Renal cortical epithelial cell (primary cell): ENCODE measurements around the gene VWDE. TPM values are rescaled to one million over a fixed set of nuclear protein-coding genes. Genes with fewer than 3 reads are reported as not detected.
A peak's percentile ranks its signal among the peaks of the same experiment; 100 is the strongest.
"Not testable (repeated sequence)": the region's sequence is repeated elsewhere in the genome, so short reads cannot be mapped to it uniquely, and the experiment has no call there.

Source experiments
- DNase-seq: peaks from one replicate; pipeline ENCODE4 v3.0.0-alpha.2; 2011; ENCODE audit warnings: low read depth
- total RNA-seq: library from RNA; depleted of rRNA; stranded (reverse); fragments of >200 nt; gene quantifications from 2 replicates; pipeline ENCODE4 v1.2.3, GENCODE V29; 2014

The VWDE gene
- total RNA-seq, 1 donor from 2014 or later = 3.0 TPM

DNA sequence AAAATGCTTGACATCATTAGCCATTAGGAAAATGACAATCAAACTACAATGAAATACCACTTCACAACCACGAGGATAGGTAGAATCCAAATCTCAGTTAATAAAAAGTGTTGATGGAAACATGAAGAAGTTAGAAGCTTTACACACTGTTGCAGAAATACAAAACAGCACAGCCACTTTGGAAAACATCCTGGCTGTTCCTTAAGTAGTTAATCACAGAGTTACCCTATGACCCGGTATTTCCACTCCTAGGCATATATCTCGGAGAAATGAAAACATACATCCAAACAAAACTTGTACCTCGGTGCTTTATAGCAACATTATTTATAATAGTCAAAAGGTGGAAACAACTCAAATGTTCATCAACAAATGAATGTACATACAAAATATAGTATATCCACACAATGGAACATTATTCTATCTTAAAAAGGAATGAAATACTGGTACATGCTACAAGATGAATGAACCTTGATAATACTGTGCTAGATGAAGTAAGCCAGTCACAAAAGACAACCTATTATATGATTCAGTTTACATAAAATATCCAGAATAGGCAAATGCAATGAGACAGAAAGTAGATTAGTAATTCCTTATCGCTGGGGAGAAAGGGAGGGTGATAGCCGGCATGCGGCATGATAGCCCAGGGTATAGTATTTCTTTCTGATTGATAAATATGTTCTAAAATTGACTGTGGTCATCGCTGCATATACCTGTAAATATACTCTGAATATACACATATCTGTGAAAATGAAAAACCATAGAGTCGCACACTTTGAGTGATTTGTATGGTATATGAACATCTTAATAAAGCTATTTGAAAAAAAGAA is 1.9 kb downstream of the VWDE start:
- DNase-seq = no peak

DNA sequence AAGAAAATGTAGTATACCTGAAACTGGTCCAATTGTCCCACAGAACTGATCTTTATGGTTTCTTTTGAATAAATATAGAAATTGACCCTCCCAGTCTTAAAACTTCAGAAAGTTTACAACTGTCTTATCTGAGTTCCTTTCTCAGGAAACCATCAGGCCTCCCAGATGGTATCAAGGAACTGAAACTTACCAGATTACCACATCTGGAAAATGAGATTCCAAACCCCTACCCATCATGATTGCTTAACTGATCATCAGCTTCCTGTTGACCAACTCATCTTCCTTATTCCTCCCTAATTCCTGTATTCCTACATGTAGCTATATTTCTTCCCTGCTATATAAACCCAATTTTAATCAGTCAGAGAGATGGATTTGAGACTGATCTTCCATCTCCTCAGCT is 5.5 kb downstream of the VWDE start:
- no peak for DNase-seq

DNA sequence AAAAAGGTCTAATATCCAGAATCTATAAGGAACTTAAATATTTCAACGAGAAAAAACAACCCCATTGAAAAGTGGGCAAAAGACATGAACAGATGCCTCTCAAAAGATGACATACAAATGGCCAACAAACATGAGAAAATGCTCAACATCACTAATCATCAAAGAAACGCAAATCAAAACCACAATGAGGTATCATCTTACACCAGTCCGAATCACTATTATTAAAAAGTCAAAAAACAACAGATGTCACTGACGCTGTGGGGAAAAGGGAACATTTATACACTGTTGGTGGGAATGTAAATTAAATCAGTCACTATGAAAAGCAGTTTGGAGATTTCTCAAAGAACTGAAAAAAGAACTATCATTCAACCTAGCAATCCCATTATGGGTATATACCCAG is 6.0 kb downstream of the VWDE start:
- no peak for DNase-seq

DNA sequence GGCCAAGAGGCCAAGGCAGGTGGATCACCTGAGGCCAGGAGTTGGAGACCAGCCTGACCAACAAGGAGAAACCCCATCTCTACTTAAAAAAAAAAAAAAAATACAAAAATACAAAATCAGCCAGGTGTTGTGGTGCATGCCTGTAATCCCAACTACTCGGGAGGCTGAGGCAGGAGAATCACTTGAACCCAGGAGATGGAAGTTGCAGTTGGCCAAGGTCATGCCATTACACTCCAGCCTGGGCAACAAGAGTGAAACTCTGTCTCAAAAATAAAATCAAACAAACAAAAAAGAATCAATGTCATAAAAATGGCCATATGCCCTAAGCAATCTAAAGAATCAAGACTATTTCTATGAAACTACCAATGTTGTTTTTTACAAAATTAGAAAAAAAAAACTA is 7.0 kb downstream of the VWDE start:
- DNase-seq = not testable (repeated sequence)

DNA sequence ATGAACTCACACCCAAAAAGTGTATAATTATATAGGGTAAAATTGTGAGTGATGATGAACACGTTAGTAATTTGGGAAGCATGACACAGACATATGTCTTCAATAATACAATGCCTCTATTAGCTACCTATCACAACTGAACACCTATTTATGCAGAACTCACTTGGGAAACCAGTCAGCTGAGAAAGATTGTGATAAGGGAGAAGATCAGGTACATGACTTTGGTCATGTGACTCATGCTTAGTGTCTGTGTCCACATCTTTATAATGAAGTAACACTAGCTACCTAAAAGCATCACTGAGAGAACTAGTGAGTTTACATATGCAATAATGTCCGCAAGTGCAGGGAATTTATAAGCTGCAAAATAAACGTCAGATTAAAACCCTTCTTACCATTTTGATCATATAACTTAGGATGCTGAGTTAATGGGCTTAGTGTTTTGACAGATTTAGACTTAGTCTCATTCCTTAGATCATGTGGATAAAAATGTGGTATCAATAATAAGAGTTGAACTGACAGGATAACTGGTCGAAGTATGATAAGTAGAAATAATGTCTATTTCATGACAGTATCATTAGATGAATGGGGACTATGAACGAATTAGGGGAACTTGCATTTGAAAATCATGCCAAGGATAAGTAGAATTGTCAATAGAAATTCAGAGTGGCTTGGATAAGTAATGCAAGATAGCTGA is 11.6 kb downstream of the VWDE start:
- no peak for DNase-seq

DNA sequence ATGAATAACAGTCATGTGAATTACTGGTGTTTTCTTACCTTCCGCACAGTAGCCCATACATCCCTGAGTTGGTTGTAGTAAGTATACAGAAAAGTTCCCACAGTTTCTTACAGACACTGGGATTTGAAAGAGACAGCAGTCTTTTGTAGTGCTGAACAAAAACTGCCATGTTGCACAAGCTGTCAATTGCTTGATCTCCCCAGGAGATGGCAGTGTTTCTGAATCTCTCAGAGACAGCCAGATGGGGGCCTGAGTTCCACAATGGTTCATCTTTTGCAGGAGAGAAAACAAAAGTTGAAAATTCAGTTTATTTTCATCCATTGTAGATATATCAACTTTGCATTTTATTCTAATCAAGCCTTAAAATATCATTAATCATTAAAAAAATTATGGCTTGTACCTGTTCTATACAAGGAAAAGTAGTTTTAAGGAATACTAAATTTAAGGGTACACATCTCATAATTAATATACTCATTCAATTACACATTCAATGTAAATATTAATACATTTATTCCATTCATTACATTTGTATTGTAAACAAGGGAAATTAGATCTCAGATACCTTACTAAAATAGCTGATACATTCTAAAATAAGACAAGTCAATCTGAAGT is 14.5 kb downstream of the VWDE start:
- DNase-seq = peak; percentile 70

DNA sequence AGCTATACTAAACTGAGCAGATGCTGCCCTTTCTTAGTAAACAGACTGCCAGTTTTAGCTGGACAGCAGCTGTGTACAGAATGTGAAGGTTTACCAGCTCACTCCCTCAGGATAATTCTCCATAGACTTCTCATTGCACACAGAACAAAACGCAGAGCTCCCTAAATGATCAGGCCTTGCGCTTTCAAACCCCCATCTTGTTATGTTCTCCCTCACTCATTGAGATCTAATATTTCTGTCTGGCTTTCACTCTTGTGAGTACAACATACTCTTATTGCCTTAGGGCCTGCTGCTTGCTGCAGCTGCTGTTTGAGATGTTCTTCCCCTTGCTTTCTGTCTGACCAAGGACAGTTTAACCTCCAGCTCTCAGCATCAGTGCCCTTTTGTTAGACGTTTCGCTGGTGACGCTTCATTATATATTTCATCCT is 17.3 kb downstream of the VWDE start:
- no peak for DNase-seq

DNA sequence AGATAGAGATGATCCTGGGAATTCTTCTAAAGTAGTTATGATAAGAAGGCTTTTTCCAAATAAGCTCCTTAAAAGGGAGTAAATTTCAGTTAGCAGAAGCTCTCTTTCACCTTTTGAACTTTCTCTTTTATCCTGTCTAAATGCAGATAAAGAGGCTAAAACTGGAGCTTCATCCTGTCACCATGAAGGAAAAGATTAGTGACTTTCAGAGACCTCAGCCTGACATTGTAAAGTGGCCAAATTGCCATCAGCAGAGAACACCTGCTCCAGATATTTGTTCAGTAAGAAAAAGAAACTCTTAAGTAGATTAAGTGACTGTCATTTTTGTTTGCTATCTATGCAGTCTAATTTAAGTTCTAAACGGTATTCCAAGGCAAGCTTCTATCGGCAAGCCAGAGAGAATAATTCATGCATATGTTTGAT is 18.3 kb downstream of the VWDE start:
- DNase-seq = no peak

DNA sequence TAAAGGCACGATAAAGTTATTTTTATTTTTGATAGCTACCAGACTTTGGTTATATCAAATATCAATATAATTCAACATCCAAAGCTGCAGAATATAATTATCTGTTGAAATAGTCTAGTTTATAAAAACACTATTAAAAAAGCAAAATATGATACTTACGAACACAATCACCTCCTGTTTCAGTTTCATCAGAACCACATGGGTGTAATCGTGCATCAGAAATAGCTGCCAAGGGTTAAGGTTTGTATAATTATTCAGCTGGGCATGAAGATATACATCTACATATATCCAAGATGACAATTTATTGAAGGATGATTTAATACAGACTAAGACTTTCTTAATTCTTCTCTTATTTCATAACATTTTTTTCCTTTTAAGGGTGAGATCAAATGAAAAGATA is 20.3 kb downstream of the VWDE start:
- no peak for DNase-seq

DNA sequence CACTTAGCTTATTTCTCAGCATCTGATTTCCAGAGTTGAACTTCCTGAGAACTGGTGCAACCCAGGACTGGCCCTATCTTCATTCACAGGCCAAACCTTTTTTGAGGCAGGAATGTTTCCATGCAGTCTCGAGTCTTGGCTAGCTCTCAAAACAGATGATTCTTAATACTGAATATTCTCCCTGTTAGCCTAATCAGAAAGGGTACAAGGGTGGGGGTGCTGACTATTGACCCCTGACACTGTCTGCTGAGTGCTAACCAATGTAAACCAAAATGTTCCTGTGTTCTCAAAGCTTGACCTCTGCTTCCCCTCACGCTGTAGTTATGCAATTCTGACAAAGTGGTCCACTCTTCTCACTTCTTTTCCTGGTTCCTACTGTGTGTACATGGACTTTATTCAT is 25.3 kb downstream of the VWDE start:
- no peak for DNase-seq

DNA sequence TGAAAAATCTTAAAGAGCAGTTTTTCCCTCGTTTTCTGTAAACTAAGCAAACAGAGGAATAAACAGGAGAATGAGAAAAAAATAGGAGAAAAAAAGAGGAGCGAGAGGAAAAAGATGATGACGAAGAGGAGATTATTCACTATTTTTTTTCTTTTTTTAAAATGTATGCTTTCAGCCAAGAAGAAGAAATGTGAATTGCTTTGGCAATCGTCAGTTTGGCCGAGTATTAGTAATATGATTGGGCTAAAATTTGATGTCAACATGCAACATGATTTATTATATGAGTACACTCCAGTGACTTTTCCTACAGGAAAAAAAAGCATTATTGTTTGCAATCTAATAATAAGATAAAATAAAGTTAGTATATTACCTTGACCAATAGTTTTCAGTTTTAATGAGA is 26.3 kb downstream of the VWDE start:
- no peak for DNase-seq

DNA sequence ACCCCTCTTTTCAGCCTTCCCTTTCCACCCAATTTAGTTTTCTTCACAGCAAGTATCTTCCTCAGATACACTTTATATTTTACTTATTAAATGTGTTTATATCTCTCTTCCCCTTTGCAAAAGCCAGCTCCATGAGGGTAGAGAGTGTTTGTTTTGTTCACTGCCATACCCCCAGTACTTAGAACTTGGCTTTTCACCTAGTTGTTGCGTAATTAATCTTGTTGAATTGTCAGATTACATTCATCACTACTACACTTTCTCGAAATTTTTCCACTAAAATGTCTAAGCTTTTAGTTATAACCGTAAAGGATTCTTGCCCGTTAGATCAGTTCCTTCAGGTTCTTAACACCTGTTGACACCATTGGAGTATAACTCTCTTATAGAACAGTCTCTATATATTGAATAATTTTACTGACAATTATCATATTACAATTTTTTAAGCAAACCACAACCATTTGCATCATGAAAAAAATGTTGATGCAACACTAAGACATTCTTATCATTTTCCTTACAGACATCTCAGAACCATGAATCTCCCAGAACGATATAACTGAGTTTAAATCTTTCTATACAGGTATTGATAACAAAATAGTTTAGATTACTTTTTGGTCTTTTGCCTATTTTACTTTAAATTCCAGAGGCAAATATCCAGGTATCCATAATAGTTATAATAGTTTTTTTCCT is 29.9 kb downstream of the VWDE start:
- no peak for DNase-seq

DNA sequence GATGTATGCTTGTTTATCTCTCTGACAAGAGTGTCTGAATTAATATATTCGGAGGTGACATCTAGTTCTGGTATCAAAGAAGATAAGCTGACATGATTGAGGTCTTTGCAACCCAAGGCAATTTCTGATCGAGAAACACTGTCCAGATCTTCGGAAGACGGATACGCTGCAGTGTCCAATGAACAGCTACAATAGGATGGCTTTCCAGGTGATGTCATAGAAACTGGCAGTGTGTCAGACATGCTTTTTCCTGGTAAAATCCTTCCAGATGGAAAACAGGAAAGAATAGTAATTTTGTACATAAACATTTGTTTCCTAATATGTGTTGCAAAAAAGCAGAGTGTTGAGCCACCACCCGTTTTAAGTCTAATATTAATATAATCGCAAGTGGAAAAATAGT is 33.4 kb downstream of the VWDE start:
- no peak for DNase-seq

DNA sequence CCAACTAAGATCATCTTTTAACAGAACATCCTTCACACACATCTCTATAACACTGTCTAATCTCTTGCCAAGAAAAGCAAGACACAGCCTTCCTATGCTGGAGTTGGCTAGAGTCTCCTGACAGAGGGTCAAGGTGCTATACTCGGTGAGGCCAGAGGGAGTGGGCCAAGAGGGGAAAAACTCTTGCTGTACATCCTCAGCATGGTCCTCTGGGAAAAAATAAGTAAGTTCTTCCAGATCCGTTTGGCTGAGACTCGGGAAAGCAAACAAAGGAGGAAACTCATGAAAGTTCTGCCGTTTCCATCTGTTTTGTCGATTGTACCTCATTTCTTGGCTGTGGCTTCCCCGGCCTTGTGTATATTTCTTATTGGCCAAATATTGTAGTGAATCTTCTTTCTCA is 33.9 kb downstream of the VWDE start:
- no peak for DNase-seq

DNA sequence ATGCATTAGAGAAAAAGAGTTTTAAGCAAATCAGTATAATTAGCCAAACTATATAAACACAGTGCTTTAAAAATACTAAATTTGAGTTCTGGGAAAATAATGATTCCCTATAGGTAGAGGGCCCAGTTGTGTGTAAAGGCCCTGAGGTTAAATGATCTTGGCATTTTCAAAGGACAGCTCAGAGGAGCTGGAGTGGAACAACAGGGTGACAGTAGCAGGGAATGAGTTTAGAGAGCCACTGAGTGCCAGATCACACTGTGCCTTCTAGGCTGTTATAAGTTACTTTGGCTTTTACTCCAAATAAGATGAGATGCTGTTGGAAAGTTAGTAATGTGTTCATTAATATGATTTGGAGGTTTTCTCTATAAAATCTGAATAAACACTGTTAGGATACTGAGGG is 34.6 kb downstream of the VWDE start:
- DNase-seq = no peak

DNA sequence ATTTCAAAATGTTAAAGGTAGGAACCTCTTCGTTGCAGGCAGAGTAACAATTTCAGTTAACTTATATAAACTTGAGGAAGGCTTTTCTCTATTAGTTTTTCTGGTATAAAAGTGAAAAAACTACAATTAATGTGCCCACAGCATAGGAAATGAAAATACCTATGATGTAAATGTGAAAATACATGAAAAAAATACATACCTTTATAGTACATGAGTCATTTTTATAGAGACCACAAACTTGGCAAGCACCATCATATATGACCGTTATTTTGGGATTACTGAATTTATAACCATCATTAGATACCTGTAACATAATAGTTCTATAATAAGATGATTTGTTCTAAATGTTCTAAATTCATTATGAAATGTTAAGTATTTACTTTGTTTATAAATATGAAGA is 42.7 kb downstream of the VWDE start:
- no peak for DNase-seq

DNA sequence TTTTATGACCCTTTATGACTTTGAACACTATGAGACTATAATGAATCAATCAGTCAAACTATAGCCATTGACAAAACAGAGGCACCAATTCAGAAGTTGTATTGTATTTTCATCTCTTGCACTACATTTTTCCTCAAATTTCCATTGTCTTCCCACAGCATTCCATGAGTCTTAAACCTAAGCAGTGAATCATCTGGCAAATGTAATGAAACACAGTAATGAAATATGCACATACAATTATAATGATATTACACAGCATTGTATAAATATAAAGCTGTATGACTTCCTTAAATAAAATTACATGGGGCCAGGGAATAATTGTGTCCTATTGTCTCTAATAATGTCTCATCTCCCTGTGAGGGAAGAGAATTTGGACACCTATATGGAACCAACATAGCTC is 45.0 kb downstream of the VWDE start:
- DNase-seq = no peak

DNA sequence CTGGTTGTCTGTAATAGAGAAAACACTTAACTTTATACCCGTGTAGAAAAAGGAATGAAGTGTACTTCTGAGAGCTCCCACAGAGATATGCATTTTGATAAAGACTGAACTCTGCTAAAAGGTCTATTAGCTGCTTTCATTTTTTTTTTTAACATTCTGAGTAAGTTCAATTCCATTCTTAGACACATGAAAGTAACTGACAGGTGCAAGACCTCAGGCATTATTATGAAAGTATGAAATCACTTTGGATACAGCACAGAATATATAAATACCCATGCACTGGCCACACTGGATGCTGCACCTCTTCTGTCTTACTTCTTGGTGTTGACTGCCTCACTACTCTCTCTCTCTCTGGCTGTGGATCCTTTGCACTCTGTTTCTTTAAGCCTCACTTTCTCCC is 46.2 kb downstream of the VWDE start:
- no peak for DNase-seq

DNA sequence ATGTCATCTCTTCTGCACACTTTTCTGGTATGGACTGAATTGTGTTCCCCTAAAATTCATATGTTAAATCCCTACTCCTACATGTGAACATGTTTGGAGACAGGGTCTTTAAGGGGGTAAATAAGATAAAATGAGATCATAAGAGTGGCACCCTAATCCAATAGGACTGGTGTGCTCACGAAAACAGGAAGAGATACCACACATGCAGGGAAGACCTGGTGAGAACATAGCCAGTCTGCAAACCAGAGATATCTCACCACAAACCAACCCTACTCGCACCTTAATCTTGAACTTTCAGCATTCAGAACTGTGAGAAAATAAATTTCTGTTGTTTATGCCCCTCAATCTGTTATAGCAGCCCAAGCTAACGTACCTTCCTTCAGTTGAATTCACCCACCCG is 51.8 kb downstream of the VWDE start:
- no peak for DNase-seq

DNA sequence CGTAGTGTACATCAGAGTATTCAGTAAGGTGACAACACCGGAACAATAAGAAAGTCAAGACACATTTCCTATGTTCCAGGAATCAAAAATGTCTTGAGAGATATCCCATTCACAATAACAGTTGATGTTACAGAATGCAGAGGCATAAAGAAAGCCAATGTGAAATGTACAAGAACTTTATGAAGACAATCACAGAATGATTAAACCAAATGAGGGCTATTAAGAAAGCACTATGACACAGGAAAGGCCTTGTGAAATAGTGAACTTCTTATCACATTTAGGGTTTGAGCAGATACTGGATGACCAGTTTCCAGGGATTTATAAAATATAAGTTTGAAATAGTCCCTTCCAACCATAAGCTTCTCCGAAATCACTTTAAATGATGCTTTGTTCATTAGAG is 52.7 kb downstream of the VWDE start:
- no peak for DNase-seq

DNA sequence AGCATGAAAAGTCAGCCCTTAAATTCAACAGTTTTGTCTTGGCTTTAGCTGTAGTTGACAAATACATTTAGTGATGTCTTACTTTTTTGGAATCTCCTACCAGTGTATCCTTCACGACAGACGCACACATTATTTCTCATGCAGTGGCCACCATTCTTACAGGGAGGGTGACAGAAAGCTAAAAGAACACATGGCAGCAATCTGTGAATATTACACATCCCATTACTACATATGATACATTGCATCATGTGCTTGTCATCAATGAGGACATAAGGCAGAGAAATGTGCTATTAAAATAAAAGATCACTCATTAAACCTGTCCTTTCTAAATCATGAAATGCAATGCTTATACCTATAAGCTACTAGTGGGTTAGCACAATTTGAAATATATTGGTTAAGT is 66.6 kb downstream of the VWDE start:
- DNase-seq = no peak
